HG03432 (cell line): ENCODE results near the gene KCNG2.

ENCODE experiments used
- ATAC-seq: cut with Tn5 transposase; IDR thresholded peaks from one replicate; pipeline ENCODE4 v1.9.1; 2021; ENCODE audit warnings: mild to moderate bottlenecking, moderate library complexity; ENCODE audit not compliant: unreplicated experiment

KCNG2 gene

GRCh38 chr18:79903787-79904356 lies 106.1 kb downstream of the KCNG2 start:
- no peak for ATAC-seq

- no peak for ATAC-seq
Measured at GRCh38 chr18:79904357-79905147, 106.8 kb downstream of the KCNG2 start.

GRCh38 chr18:79905389-79905911 lies 107.7 kb downstream of the KCNG2 start:
- no peak for ATAC-seq

GRCh38 chr18:79905993-79906392 lies 108.3 kb downstream of the KCNG2 start:
- no peak for ATAC-seq

- ATAC-seq, result no peak
Measured at GRCh38 chr18:79906706-79907105, 109.0 kb downstream of the KCNG2 start.

- no peak for ATAC-seq
Measured at GRCh38 chr18:79910563-79911343, 113.0 kb downstream of the KCNG2 start.

GRCh38 chr18:79911344-79912270 lies 113.9 kb downstream of the KCNG2 start:
- no peak for ATAC-seq

GRCh38 chr18:79912409-79912991 lies 114.8 kb downstream of the KCNG2 start:
- no peak for ATAC-seq

GRCh38 chr18:79912994-79913831 lies 115.5 kb downstream of the KCNG2 start:
- ATAC-seq, result no peak

GRCh38 chr18:79914614-79915160 lies 116.9 kb downstream of the KCNG2 start:
- ATAC-seq, result no peak

GRCh38 chr18:79915161-79916127 lies 117.7 kb downstream of the KCNG2 start:
- no peak for ATAC-seq

- ATAC-seq, result no peak
Measured at GRCh38 chr18:79916128-79916494, 118.4 kb downstream of the KCNG2 start.

GRCh38 chr18:79916546-79917168 lies 118.9 kb downstream of the KCNG2 start:
- ATAC-seq, result no peak

- no peak for ATAC-seq
Measured at GRCh38 chr18:79917169-79917852, 119.6 kb downstream of the KCNG2 start.

GRCh38 chr18:79917853-79918614 lies 120.3 kb downstream of the KCNG2 start:
- no peak for ATAC-seq

GRCh38 chr18:79918615-79919011 lies 120.9 kb downstream of the KCNG2 start:
- ATAC-seq, result no peak
